HG02885 (cell line): ENCODE results near the gene PRB4.
"Not testable (repeated sequence)": the region's sequence is repeated elsewhere in the genome, so short reads cannot be mapped to it uniquely, and the experiment has no call there.

Experiments
- ATAC-seq: cut with Tn5 transposase; IDR thresholded peaks from one replicate; pipeline ENCODE4 v1.9.1; 2021; ENCODE audit warnings: mild to moderate bottlenecking; ENCODE audit not compliant: unreplicated experiment, poor library complexity

PRB4 gene

DNA sequence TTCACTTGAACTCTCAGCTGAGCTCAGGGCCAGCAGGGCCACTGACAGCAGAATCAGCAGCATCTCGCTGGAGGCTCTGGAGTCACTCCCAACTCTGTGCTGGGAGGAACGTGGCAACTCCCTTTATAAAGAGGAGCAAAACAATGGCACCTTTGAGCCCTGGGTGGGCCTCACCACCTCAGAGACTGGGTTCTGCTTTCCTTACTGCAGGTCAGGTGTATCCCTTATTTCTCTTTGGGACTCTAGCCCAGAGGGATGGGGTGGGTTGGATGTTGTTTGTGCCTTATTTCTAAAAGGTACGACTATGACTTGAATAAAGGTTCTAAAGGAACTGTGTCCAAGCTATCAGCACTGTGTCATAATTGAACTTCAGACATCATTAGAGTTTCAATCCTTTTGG lies at the start of gene PRB4:
Gene PRB4 (minus strand): TSS at position 101 of the 400 bp plus-strand sequence. CDS start 38 bp downstream, at position 63.
- no peak for ATAC-seq

DNA sequence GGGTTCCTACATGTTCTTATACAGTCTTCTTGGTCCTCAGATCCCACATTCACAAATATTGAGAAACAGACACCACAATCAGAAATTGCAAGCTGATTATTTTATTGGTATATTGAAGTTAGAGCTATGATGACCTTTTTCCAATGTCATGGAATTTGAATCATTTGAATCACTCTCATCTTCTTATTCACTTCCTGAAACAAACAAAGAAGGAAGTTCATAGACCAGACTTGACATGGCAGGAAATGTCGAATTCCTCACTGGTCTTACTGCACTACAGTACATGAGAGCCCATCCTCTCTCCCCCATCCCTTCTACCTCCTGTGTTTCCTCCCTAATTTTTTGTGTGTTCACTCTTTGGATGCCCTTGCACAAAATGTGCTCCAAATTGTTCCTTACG lies 41.5 kb upstream of the PRB4 start:
- not testable (repeated sequence) for ATAC-seq

DNA sequence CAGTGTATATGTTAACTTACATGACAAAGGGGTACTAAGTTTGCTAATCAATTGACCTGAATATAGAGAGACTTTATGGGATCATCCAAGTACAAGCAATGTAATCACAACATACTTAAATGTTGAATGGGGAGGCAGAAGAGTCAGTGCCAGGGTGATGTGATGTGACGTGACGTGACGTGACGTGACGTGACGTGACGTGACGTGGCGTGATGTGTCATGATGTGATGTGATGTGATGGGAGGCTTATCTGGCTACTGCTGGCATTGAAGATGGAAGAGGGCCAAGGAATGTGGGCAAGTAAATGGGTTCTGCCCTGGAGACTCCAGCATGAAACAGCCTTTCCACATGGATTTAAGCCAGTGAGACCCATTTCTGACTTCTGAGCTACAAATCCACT lies 38.2 kb upstream of the PRB4 start:
- no peak for ATAC-seq

DNA sequence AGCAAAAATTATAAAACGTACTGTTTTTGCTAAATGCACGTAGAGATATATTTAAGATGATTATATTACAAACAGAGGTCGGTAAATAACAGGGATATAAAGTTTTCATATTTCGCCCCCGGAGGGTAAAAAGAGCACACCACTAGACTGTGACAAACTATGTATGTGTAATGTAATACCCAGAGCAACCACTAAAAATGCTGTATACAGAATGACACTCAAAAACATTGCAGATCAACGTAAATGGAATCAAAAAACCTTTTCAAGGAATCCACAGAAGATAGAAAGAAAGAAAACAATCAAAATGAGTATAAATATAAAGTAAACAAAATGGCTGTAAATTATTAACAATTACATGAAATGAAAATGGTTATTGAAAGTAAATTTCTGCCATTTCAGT lies 37.6 kb upstream of the PRB4 start:
- ATAC-seq = no peak

GRCh38 chr12:11344500-11344899 lies 34.3 kb upstream of the PRB4 start:
- no peak for ATAC-seq

GRCh38 chr12:11324426-11324825 lies 14.2 kb upstream of the PRB4 start:
- ATAC-seq = no peak

GRCh38 chr12:11321980-11322379 lies 11.7 kb upstream of the PRB4 start:
- ATAC-seq = no peak

DNA sequence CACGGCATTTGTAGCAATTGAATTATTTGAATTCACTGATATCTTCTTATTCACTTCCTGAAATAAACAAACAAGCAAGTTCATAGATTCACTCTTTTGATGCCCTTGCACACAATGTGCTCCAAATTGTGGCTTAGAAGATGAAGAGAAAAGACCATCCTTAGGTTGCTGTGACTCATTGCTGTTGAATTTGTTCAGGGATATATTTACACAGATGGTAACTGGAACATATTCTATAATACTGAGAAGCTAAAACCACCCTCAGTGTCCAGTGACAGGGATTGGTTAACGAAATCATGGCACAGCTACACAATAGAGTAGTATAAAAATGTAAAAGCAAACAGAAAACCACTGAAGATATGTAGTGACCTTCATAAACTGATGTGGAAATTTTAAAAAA lies 3.1 kb downstream of the PRB4 start:
- no peak for ATAC-seq

DNA sequence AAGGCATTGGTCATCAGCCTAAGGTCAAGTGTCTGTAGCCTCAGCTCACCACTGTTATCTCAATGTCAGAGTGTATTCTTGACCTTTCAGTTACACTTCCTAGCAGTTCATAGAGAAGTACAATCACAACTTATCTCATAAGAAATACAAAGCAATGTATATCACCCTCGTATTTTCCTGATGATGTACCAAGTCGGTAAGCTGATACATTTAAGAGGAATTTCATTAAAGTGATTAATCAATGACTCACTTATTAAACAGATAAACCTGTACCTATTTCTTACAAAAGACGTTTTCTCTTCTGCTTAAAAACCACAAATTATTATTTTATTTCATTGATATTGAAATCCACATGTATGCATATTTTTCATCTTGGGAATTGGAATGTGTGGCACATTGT lies 36.8 kb downstream of the PRB4 start:
- no peak for ATAC-seq

- ATAC-seq = no peak
These were observed 40.6 kb downstream of the PRB4 start, which contains the start of gene PRB3 for GRCh38 chr12:11269607-11270006. Gene PRB3 (minus strand): TSS chr12:11269707. CDS start chr12:11269669, 38 bp downstream.

DNA sequence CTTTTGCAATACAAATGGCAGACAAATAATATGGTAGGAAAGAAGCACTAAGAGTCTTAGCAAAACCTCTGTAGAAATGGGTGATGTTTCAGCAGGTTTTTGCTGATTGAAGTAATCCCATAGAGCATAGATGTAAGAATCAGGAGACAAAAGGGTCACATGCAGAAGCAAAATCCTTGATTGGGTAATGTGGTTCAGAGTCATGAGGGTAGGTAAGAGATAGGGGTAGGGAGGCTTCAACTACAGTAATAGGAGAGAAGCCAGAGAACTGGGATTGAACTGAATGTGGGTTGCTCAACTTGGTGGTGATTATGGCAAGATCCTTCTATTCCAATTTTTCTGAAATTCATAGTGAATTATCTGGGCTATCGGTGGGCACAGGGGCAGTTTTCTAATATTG lies 45.7 kb downstream of the PRB4 start:
- no peak for ATAC-seq
